ENCODE measurements around the gene TEX264.

- TF ChIP-seq, protein P1, sequence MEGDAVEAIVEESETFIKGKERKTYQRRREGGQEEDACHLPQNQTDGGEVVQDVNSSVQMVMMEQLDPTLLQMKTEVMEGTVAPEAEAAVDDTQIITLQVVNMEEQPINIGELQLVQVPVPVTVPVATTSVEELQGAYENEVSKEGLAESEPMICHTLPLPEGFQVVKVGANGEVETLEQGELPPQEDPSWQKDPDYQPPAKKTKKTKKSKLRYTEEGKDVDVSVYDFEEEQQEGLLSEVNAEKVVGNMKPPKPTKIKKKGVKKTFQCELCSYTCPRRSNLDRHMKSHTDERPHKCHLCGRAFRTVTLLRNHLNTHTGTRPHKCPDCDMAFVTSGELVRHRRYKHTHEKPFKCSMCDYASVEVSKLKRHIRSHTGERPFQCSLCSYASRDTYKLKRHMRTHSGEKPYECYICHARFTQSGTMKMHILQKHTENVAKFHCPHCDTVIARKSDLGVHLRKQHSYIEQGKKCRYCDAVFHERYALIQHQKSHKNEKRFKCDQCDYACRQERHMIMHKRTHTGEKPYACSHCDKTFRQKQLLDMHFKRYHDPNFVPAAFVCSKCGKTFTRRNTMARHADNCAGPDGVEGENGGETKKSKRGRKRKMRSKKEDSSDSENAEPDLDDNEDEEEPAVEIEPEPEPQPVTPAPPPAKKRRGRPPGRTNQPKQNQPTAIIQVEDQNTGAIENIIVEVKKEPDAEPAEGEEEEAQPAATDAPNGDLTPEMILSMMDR (conservative IDR thresholded peaks at IDR 0.05; ENCODE audit: low read depth, low read length), result no peak
- no peak for TF ChIP-seq EZH2 (IDR thresholded peaks at IDR 0.05; ENCODE audit: borderline replicate concordance, low read depth, low read length, poor library complexity, severe bottlenecking)
Measured at GRCh38 chr3:51708216-51708845, 37.3 kb downstream of the TEX264 start.

Measured in A673 (cell line).